ENCODE data around the gene RAB11FIP4.

DNA sequence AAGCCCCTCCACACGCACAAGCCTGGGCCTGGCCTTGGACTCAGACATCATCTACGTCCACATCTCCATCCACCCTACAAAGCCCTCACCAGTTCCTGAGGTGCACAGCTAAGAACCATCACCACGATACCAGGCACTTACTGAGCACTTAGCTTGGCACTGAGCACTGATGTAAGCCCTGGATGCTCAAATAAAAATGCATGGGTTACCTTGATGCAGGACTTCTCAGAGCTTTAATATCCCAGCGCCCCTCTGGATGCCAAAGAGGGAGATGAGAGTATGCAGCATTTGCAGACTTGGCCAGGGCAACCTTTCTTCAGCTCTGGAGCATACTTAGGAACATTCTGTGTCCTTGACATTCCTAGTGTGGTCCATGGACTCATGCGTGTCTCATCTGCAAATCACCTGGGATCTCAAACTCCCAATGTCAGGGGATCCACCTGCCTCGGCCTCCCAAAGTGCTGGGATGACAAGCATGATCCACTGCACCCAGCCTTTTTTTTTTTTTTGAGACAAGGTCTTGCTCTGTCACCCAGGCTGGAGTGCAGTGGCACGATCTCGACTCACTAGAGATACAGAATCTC is 69.8 kb downstream of the RAB11FIP4 start:
- TF ChIP-seq POLR2A (IDR thresholded peaks at IDR 0.05) (no peak), POLR2AphosphoS5 (IDR thresholded peaks at IDR 0.05) (no peak)
- TF ChIP-seq, protein P1, sequence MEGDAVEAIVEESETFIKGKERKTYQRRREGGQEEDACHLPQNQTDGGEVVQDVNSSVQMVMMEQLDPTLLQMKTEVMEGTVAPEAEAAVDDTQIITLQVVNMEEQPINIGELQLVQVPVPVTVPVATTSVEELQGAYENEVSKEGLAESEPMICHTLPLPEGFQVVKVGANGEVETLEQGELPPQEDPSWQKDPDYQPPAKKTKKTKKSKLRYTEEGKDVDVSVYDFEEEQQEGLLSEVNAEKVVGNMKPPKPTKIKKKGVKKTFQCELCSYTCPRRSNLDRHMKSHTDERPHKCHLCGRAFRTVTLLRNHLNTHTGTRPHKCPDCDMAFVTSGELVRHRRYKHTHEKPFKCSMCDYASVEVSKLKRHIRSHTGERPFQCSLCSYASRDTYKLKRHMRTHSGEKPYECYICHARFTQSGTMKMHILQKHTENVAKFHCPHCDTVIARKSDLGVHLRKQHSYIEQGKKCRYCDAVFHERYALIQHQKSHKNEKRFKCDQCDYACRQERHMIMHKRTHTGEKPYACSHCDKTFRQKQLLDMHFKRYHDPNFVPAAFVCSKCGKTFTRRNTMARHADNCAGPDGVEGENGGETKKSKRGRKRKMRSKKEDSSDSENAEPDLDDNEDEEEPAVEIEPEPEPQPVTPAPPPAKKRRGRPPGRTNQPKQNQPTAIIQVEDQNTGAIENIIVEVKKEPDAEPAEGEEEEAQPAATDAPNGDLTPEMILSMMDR (IDR thresholded peaks at IDR 0.05) = no peak

All from transverse colon (tissue), 4 donors.